DLD1 (cell line): ENCODE data around the gene KDM3A.

ENCODE experiments used
- in situ Hi-C: cut with HindIII; loops from 2 replicates; pipeline ENCODE4 v1.10.0; 2017; ENCODE audit warnings: low sequenced_read_pairs

Gene KDM3A

GRCh38 chr2:86434290-86434689, 6.9 kb upstream of the KDM3A start:
- in situ Hi-C loops = no loop called here

GRCh38 chr2:86435531-86435930, 5.6 kb upstream of the KDM3A start:
- in situ Hi-C loops = no loop called here

GRCh38 chr2:86436328-86436727, 4.8 kb upstream of the KDM3A start:
- in situ Hi-C loops = no loop called here

- in situ Hi-C loops = no loop called here
These were observed 1.1 kb upstream of the KDM3A start for GRCh38 chr2:86439879-86440630.

- in situ Hi-C loops = no loop called here
These were observed 266 bp downstream of the KDM3A start for GRCh38 chr2:86441392-86441881.

- in situ Hi-C loops = no loop called here
These were observed 891 bp downstream of the KDM3A start for GRCh38 chr2:86441882-86442641.

GRCh38 chr2:86442642-86443005, 1.5 kb downstream of the KDM3A start:
- in situ Hi-C loops = no loop called here

GRCh38 chr2:86443631-86444350, 2.6 kb downstream of the KDM3A start:
- in situ Hi-C loops = no loop called here

GRCh38 chr2:86445436-86445835, 4.3 kb downstream of the KDM3A start:
- in situ Hi-C loops = no loop called here

- in situ Hi-C loops = no loop called here
These were observed 4.9 kb downstream of the KDM3A start for GRCh38 chr2:86446060-86446459.

- in situ Hi-C loops = no loop called here
These were observed 12.7 kb downstream of the KDM3A start for GRCh38 chr2:86453836-86454235.

- in situ Hi-C loops = no loop called here
These were observed 13.1 kb downstream of the KDM3A start for GRCh38 chr2:86454238-86454637.

- in situ Hi-C loops = no loop called here
These were observed 14.0 kb downstream of the KDM3A start for GRCh38 chr2:86455181-86455580.

GRCh38 chr2:86461042-86461743, 20.0 kb downstream of the KDM3A start:
- in situ Hi-C loops = no loop called here

GRCh38 chr2:86464652-86465051, 23.5 kb downstream of the KDM3A start:
- in situ Hi-C loops = no loop called here

GRCh38 chr2:86466306-86466705, 25.1 kb downstream of the KDM3A start:
- in situ Hi-C loops = no loop called here

GRCh38 chr2:86468162-86469033, 27.2 kb downstream of the KDM3A start:
- in situ Hi-C loops = no loop called here

- in situ Hi-C loops = no loop called here
These were observed 29.7 kb downstream of the KDM3A start for GRCh38 chr2:86470890-86471289.

- in situ Hi-C loops = no loop called here
These were observed 30.5 kb downstream of the KDM3A start for GRCh38 chr2:86471637-86472036.

GRCh38 chr2:86476092-86476491, 34.9 kb downstream of the KDM3A start:
- in situ Hi-C loops = no loop called here
